SK-N-SH treated with all-trans-retinoic acid at 6 μM for 48 hours (cell line): ENCODE measurements around the gene OSR1.

Source experiments
- ARNTL ChIP-seq: fragments of 450-650 bp; formaldehyde crosslinking; IDR thresholded peaks from 2 replicates; pipeline ENCODE4 v1.5.0; 2020; ENCODE audit warnings: low read depth, mild to moderate bottlenecking, moderate library complexity, borderline replicate concordance
- ESRRG ChIP-seq: fragments of 250-450 bp; sonication (Bioruptor Pico); IDR thresholded peaks from 2 replicates; pipeline ENCODE4 v1.6.1; 2021; ENCODE audit warnings: mild to moderate bottlenecking
- OSR1 ChIP-seq: fragments of 250-450 bp; sonication (Bioruptor Pico); IDR thresholded peaks from 2 replicates; pipeline ENCODE4 v1.8.0; 2022; ENCODE audit warnings: moderate library complexity, mild to moderate bottlenecking, inconsistent platforms
- RARB ChIP-seq: fragments of 250-450 bp; sonication (Bioruptor Pico); IDR thresholded peaks from 2 replicates; pipeline ENCODE4 v1.8.0; 2021; ENCODE audit warnings: mild to moderate bottlenecking, moderate library complexity
- SNAI2 ChIP-seq: fragments of 250-450 bp; sonication (Bioruptor Pico); IDR thresholded peaks from 2 replicates; pipeline ENCODE4 v1.5.0; 2020; ENCODE audit warnings: mild to moderate bottlenecking, moderate library complexity
- ZFP3 ChIP-seq: fragments of 250-450 bp; sonication (Bioruptor Pico); IDR thresholded peaks from 2 replicates; pipeline ENCODE4 v1.5.0; 2020; ENCODE audit warnings: mild to moderate bottlenecking, moderate library complexity
- TF ChIP-seq, protein P1 (sequence below): fragments of 250-450 bp; sonication (Bioruptor Pico); IDR thresholded peaks from 2 replicates; pipeline ENCODE4 v1.8.0; 2020; ENCODE audit warnings: mild to moderate bottlenecking, moderate library complexity, borderline replicate concordance
- TF ChIP-seq, protein P2 (sequence below): fragments of 250-450 bp; sonication (Bioruptor Pico); IDR thresholded peaks from 2 replicates; pipeline ENCODE4 v1.5.1; 2020; ENCODE audit warnings: low read depth, mild to moderate bottlenecking, moderate library complexity

DNA sequence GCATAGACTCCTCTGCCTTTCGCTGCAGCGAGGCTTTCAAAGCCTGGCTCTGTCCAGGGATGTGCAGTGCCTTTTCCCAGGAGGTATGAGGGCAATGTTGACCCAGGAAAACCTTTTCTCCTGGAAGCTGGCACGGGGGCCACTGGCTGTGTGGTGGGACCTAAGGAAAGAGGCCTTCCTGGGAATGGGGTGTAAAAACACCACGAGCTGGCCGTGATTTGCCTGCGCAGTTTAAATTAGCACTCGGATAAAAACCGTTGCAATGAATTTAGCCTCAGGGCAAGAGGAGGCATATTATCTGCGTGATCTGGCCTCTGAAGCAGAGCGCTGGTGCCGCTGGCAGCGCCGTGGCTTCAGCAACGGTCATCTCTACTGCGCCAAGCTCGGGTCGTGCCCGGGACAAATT is 3.0 kb downstream of the OSR1 start:
- TF ChIP-seq RARB (CRISPR knock-in tag) (no peak), ZFP3 (CRISPR knock-in tag) (no peak), SNAI2 (no peak), ARNTL (CRISPR knock-in tag) (no peak), ESRRG (CRISPR knock-in tag) (no peak), OSR1 (no peak)
- TF ChIP-seq, protein P1, sequence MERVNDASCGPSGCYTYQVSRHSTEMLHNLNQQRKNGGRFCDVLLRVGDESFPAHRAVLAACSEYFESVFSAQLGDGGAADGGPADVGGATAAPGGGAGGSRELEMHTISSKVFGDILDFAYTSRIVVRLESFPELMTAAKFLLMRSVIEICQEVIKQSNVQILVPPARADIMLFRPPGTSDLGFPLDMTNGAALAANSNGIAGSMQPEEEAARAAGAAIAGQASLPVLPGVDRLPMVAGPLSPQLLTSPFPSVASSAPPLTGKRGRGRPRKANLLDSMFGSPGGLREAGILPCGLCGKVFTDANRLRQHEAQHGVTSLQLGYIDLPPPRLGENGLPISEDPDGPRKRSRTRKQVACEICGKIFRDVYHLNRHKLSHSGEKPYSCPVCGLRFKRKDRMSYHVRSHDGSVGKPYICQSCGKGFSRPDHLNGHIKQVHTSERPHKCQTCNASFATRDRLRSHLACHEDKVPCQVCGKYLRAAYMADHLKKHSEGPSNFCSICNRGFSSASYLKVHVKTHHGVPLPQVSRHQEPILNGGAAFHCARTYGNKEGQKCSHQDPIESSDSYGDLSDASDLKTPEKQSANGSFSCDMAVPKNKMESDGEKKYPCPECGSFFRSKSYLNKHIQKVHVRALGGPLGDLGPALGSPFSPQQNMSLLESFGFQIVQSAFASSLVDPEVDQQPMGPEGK (CRISPR knock-in tag), result no peak
- TF ChIP-seq, protein P2, sequence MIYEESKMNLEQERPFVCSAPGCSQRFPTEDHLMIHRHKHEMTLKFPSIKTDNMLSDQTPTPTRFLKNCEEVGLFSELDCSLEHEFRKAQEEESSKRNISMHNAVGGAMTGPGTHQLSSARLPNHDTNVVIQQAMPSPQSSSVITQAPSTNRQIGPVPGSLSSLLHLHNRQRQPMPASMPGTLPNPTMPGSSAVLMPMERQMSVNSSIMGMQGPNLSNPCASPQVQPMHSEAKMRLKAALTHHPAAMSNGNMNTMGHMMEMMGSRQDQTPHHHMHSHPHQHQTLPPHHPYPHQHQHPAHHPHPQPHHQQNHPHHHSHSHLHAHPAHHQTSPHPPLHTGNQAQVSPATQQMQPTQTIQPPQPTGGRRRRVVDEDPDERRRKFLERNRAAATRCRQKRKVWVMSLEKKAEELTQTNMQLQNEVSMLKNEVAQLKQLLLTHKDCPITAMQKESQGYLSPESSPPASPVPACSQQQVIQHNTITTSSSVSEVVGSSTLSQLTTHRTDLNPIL (CRISPR knock-in tag), result no peak
